ENCODE data around the gene ADAR.

Gene ADAR

DNA sequence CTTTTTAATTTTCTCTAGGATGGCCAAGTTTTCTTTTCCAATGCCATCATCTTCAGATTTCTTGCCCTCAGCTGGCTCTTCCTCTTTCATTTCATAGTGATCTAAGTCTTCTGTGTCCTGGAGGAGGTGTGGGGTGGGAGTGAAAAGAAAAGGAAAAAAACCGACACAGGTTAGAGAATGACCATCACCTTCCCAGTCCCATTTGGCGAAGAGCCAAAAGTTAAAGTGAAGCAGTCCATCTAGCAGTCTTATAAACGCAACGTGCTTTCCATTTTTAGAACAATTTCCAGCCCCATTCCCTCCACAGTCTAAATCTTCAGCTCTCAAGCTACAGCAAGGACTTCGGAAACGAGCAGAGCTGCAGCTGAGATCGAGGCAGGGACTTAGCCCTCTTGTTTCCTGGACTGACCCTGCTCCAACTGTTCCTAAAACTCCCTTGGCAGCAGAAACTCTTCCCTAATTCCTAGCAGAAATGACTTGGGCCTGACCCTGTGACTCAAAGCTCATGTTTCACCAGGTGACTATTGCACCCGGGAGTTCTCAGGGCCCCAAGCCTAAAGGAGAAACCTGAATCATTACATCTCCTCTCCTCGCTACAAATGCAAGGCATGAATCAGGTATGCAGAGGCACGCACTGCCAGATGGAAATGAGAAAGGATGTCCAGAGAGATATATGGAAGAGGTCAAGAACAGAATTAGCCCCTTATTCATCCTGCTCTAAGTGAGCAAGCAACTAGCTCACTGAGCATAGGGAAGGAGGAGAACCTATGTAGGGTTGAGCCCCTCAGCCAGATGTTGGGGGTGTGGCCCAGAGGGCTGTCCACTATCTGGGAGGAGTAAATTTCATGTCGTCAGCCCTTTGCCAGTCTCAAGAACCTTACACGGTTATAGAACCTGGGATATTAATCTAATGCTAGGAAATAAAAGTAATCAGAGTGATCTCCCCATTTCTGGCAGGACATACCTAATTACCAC, 54.6 kb downstream of the ADAR start:
- DNase-seq = no peak

DNA sequence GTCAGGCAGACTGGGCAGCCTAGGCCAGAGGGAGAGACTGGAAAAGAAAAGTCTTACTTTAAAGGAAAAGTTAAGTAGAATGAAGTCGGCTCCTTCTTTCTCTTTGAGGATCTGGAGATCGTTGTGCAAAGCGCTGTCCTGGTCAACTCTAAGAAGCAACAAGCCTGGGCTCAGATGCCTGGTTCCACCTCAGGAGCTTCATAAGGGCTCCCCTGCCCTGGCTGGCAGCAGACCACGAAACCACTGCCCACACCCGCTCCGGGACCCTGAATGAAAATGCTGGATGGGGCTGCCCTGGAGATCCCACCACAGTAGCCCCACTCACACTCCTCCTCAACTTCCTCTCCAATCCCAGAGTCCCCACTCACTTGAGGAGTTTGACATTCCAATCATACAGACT, 56.0 kb downstream of the ADAR start:
- DNase-seq = no peak

DNA sequence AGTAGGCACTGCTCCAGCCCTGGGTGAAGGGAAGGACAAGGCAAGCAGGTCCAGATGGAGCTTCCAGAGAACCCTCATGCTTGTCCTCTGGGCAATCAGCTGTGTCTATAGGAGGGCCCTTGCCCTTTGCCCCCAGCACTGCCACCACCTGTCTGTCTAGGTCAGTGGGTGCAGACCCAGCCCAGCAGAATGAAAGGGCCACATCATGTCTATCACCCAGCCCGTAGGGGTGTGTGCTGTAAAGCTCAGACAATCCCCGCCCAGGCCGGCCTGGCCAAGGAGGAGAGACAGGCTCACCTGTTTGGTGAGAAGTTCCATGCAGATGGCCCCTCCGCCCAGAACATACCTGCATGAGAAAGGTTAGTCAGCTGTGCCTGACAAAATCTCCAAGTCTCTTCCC, 56.5 kb downstream of the ADAR start:
- no peak for DNase-seq

DNA sequence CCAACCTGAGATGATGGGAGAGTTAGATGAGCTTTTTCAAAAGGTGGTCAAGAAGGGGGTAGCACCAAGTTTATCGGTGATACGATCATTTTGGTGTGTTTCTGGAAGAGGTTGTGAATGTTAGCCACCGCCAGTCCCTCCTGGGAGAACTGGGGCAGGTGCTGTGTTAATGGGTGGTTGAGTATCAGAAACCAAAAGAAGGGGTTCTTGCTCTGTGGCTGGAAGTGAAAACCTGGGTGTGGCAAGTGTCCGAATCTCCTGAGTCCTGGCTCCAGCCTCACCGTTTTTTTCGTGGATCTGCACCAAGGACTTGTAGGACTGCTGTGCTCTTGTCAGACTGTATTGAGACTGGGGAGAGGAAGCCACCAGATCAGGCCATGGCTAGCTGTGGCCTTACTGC, 57.3 kb downstream of the ADAR start:
- DNase-seq = no peak

DNA sequence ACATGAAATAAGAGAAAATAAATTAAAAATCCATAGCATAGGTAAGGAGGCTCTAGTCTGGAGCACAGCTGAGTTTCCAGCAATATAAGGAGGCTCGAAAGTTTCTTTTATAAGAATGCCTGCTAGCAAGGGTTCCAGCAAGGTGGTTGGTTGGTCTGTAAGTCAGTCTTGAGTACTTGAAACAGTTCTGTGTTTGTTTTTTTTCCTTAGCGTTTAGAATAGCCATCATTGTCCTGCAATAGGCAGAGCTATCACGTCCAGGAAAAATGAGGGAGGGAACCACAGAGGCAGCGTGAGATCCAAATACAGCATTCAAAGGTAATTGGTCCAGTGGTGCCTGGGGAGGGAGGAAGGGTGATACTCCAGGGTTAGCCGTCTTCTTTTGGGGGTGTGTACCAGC, 57.9 kb downstream of the ADAR start:
- no peak for DNase-seq

DNA sequence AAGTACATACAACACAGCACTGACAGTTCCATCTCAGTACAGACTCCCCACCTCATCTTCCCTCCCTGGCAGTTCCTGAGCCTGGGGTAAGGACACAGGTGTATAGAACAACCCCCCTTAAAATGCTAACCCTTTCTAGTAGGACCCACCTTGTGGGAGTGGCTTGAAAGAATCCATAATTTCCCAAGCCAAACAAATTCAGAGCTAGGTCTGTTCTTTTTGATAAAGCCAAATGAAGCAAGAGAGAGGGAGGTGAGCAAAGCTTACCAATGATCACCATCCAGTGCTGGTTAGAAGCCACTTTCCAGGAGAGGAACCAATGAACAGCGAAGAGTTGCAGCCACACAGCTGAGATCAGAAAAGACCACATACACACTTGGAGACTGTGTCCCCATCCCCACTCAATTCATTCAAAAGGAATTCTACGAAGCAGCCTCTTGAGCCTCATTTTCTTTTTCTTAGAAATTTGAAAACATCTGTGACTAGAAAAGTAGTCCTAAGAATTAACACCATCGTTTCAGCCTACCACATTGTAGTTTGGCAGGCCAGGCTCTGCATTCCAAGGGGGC, 58.7 kb downstream of the ADAR start:
- no peak for DNase-seq

DNA sequence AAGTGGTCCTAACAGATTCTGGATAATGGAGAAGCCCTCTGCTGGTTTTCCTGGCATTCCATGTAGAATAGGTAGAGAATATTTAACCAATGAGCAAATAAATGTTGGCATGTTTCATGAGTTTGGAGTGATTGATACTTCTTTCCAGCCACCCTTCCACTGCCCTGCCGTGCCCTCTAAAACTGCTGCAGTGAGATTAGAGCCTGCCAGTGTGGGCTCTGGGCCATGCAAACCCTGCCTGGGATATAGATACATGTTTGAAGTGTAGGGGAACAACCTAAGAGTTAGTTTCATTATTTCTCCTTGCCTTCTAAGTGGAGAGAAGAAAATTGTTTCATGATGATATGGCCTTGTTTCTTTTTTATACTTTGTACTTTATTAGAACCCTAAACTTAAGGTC, 60.0 kb downstream of the ADAR start:
- no peak for DNase-seq

DNA sequence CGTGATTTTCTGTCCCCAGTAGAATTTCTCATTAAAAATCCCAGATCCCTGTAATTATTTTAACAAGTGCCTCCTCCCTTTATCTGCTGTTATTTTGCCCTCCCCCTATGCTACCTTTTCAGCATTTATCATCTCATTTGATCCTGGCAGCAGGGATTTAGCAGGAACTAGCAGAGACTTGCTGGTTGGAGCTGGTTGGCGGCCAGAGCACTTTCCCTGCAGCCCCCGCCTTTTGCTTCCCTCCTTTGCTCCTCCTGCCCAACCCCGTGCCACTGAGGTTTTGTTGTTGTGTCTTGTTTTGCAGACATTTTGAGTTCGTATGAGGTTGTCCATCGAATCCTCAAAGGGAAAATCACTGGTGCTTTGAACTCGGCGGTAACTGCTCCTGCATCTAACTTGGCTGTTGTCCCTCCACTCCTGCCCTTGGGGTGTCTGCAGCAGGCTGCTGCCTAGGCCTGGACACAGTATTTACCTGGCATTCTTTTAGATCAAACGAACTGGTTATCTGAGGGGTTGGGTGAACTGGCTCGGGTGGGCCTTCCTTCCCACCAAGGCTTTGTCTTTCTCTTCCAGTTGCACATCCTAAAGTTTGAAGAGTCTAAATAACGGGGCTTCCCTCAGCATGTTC, 60.8 kb downstream of the ADAR start:
- DNase-seq = no peak

DNA sequence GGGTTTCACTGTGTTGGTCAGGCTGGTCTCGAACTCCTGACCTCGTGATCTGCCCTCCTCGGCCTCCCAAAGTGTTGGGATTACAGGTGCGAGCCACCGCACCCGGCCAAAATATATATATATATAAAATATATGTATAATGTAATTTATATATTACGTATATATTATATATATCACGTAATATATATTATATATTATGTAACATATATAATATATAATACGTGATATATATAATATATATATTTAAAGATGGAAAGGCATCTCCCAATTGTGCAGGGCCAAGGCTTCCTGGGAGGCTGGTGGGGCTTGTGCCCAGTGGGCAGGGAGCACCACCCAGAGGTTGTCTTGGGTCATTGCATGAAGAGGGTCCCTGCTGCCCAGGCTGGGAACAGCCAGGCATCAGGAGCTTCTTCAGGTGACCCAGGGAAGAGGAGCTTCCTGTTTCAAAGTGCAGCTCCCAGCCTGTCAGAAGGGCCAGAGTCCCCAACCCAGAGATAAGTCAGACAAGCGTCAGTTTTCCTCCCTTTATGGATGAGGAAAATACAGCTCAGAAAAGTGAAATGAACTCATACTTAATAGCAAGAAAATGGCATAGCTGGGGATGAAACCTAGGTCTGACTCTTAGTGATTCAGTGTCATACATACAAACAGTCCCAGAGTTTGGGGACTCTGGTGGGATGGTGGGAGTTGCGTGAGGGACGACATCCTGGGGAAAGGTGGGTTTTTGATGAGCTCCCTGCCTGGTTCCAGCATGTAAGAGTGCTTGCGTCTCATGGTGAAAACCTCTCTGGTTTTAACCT, 61.5 kb downstream of the ADAR start:
- peak; percentile 31 for DNase-seq

DNA sequence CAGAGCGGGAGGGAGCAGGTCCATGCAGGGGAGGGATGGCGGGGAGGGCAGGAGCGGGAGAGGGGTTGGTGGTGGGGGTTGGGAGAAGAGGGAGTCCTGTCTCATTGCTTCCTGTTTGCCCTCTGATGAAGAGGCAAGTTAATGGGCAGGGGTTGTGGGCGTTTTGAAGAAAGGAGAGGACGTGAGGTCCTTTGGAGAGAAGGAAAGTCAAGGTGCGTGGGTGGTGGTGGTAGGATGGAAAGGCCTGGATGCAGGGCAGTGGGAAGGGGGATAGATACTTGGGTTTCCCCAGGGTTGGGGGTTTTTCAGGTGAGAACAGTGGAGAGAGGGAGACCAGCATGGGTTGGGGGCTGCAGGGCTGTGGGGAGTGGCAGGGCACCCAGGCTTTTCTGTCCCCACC, 66.8 kb downstream of the ADAR start:
- no peak for DNase-seq

DNA sequence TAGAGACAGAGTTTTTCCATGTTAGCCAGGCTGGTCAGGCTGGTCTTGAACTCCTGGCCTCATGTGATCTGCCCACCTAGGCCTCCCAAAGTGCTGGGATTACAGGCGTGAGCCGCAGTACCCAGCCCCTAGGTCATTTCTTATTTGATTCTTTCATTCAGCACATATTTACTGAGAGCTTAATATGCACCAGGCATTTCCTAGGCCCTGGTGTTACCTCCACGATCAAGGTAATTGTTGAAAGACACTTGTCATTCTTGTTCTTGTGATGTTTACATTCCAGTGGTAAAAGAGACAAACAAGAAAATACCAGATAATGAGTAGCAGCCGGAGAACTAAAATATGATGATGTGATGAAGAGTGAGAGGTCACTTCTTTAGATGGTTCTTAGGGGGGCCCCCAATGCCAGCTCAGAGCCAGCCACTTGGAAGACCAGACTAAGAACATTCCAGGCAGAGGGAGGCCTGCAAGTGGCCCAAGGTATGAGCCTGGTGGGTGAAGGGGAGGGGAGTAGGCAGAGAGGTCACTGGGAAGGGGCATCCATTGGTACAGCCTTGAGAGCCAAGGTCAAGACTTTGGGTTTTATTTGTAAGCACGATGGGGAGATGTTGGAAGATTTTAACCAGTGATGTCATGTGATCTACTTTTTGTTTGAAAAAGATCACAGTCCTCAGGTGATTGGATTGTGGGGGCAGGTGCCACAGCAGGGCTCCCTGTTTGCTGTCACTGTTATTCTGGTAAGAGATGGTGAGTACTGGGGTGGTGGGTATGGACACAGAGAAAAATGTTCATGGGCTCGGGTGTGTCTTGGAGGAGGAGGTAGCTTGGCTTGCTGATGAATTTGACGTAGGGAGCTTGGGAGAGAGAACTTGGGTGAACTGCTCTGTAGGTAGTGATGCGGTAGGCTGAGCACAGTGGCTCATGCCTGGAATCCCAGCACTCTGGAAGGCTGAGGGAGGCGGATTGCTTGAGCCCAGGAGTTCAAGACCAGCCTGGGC, 68.2 kb downstream of the ADAR start:
- no peak for DNase-seq

DNA sequence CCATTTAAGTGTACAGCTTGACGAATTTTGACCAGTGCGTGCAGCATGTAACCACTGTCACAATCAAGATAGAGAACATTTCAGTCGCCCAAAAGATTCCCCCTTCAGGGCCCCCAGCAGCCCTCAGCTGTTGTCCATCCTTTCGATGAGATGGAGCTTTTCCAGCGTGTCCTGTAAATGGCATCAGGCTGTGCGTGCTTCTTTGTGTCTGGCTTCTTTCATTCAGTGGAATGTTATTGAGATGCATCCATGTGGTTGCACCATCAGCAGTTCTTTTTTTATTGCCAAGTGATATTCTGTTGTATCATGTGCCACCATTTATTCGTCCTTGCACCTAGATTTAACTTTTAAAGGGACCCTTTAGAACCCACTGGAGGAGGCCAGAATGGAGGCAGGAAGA, 71.4 kb downstream of the ADAR start:
- DNase-seq = no peak

DNA sequence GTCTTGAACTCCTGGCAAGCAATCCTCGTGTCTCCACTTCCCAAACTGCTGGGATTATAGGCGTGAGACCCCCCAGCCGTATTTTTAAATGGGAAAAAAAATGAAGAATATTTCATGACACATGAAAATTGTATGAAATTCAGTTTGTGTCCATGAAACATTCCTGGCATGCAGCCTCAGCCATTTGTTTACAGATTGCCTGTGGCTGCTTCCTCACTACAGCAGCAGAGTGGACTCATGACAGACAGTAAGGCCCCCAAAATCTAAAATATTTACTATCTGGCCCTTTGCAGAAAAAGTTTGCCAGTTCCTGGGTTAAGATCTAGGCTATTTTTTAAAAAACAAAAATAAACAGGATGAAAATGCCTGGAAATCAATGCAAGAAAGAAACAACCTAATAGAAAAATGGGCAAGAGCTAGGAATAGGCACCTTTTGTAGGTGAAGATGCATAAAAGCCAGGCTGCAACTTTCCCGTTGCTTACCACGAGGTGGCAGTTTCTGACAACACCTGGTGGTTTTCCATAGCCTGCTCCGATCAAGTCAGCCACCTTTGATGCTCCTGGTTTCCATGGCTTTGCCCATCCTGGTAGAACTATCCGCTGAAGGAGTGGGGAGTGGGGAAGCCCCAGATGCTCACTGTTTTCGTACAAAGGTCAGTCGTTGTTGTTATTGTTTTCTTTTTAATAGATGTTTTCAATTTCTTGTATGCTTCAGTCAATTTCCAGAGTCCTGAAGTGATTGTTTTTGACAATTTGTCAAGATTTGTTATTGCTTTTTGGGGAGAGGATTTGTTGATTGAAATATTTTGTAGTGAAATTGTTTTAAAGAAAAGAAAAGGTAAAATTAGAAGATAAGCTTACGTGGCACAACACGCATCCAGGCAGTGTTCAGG, 73.8 kb downstream of the ADAR start:
- DNase-seq = no peak

Measured in effector CD4-positive, alpha-beta T cell (primary cell).